DOHH2 (cell line): Measurements from ENCODE around the gene ADAMTS15.

ENCODE experiments used
- H3F3A ChIP-seq: fragments of 200-600 bp; sonication (generic), shearing (Covaris generic); 2 replicates; pipeline ENCODE4 v1.6.0; 2016; ENCODE audit warnings: antibody characterized with exemption, mild to moderate bottlenecking; ENCODE audit not compliant: control insufficient read depth, insufficient read depth
- H3K27ac ChIP-seq: fragments of 200-600 bp; sonication (generic); 2 replicates; pipeline ENCODE4 v1.5.1; 2014; ENCODE audit warnings: low read depth, mild to moderate bottlenecking, low read length, moderate library complexity
- H3K27me3 ChIP-seq: fragments of 200-600 bp; sonication (generic); 2 replicates; pipeline ENCODE4 v1.6.1; 2014; ENCODE audit warnings: mild to moderate bottlenecking, low read length, mixed read lengths; ENCODE audit not compliant: control insufficient read depth
- H3K36me3 ChIP-seq: fragments of 200-600 bp; sonication (generic); 2 replicates; pipeline ENCODE4 v1.6.1; 2014; ENCODE audit warnings: mild to moderate bottlenecking, low read length, moderate library complexity, mixed read lengths; ENCODE audit not compliant: control insufficient read depth
- H3K4me1 ChIP-seq: fragments of 200-600 bp; sonication (generic); 2 replicates; pipeline ENCODE4 v1.6.1; 2014; ENCODE audit warnings: mild to moderate bottlenecking, low read length, mixed read lengths; ENCODE audit not compliant: control insufficient read depth
- H3K4me2 ChIP-seq: fragments of 200-600 bp; sonication (generic); 2 replicates; pipeline ENCODE4 v1.6.0; 2014; ENCODE audit warnings: mild to moderate bottlenecking, low read length, moderate library complexity
- H3K4me3 ChIP-seq: fragments of 200-600 bp; sonication (generic); 2 replicates; pipeline ENCODE4 v1.5.1; 2014; ENCODE audit warnings: mild to moderate bottlenecking, low read length, mixed read lengths
- H3K79me2 ChIP-seq: fragments of 200-600 bp; sonication (generic); 2 replicates; pipeline ENCODE4 v1.6.1; 2014; ENCODE audit warnings: mild to moderate bottlenecking, low read length, mixed read lengths; ENCODE audit not compliant: control insufficient read depth
- H3K9me2 ChIP-seq: fragments of 200-600 bp; sonication (generic); replicated peaks from 2 replicates; pipeline ENCODE4 v1.6.1; 2014; ENCODE audit warnings: mild to moderate bottlenecking, low read length, mixed read lengths; ENCODE audit not compliant: control insufficient read depth
- H3K9me3 ChIP-seq: fragments of 200-600 bp; sonication (generic); 2 replicates; pipeline ENCODE4 v1.6.1; 2014; ENCODE audit warnings: antibody characterized with exemption, low read length, mixed read lengths; ENCODE audit not compliant: control insufficient read depth, insufficient read depth
- H4K20me1 ChIP-seq: fragments of 200-600 bp; sonication (generic); 2 replicates; pipeline ENCODE4 v1.6.0; 2014; ENCODE audit warnings: low read depth, mild to moderate bottlenecking, antibody characterized with exemption, low read length, moderate library complexity; ENCODE audit not compliant: control insufficient read depth, insufficient read depth
- EZH2phosphoT487 ChIP-seq: fragments of 200-600 bp; sonication (generic); IDR thresholded peaks from 2 replicates; pipeline ENCODE4 v1.6.1; 2017; ENCODE audit warnings: borderline replicate concordance, mild to moderate bottlenecking, antibody characterized with exemption, low read length, moderate library complexity, mixed read lengths
- TF ChIP-seq, protein P1 (sequence below): fragments of 200-600 bp; sonication (generic); IDR thresholded peaks from one replicate; pipeline ENCODE4 v1.5.1; 2014; ENCODE audit warnings: antibody characterized with exemption, mild to moderate bottlenecking, low read depth, low read length; ENCODE audit not compliant: poor library complexity, severe bottlenecking

The ADAMTS15 gene

DNA sequence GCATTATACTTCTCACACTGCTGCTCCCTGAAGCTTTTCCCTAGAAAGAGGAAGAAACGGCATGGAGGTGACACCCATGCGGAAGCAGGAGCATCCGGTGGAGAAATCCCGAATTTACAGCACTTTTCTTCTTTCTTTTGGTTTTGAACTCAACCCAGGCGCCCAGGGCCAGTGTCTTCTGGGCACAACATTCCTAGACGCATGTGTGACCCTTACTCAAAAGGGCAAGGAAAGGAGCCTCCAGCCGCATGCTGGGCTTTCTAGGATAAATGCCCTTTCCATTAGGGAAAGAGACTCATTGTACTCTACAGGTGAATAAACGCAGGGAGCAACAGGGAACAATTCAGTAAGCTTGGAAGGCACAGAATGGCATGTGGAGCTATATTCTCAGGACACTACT lies 39.5 kb upstream of the ADAMTS15 start:
- no peak overlapping the region for H3K4me3 ChIP-seq
- H3K4me2 ChIP-seq: no peak overlapping the region
- TF ChIP-seq, protein P1, sequence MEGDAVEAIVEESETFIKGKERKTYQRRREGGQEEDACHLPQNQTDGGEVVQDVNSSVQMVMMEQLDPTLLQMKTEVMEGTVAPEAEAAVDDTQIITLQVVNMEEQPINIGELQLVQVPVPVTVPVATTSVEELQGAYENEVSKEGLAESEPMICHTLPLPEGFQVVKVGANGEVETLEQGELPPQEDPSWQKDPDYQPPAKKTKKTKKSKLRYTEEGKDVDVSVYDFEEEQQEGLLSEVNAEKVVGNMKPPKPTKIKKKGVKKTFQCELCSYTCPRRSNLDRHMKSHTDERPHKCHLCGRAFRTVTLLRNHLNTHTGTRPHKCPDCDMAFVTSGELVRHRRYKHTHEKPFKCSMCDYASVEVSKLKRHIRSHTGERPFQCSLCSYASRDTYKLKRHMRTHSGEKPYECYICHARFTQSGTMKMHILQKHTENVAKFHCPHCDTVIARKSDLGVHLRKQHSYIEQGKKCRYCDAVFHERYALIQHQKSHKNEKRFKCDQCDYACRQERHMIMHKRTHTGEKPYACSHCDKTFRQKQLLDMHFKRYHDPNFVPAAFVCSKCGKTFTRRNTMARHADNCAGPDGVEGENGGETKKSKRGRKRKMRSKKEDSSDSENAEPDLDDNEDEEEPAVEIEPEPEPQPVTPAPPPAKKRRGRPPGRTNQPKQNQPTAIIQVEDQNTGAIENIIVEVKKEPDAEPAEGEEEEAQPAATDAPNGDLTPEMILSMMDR: no peak
- TF ChIP-seq EZH2phosphoT487: no peak
- H3K27me3 ChIP-seq: peaks cover 7% of the 10 kb centered on the region; the same call in 1 of the 2 replicates
- no peaks in the 10 kb centered on the region for H3F3A ChIP-seq
- no peaks in the 10 kb centered on the region for H3K79me2 ChIP-seq
- no peaks in the 10 kb centered on the region for H3K36me3 ChIP-seq
- H4K20me1 ChIP-seq: no peaks in the 10 kb centered on the region
- no peak overlapping the region for H3K27ac ChIP-seq
- H3K4me1 ChIP-seq: no peaks in the 10 kb centered on the region
- H3K9me2 ChIP-seq: no peaks in the 10 kb centered on the region
- no peaks in the 10 kb centered on the region for H3K9me3 ChIP-seq

DNA sequence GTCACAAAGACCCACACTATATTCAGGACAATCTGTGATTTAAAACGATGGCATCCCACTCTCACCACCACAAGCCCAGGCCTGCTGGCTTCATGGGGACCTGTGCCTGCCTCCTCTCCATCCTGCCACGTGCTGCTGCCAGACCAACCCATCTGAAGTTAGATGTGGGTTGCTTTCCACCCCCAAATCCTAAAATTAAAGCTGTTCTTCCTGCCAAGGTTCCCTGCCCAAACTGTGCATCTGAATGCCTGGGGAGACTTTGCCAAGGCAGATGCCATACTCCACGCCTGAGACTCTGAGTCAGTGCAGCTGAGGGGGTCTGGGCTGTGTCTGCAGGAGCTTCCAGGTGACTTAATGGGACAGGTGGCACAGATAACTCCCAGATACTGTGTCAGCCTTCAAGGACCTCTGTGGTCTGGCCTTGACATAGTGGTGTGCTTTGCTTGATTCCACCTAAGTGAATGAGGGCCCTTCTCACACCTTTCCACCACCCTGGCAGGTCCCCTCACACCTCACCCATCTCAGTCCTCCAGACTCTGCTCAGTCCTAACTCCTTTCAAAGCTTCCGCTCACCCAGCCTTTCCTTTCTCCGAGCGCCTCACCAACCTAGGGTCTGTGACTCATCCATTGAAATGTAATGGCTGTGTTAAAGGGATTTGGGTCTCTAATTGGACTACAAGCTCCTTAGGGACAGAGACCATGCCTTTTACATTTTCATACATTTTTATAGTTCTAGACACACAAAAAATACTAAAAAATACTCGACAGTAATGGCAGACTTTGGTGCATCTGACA lies 38.7 kb upstream of the ADAMTS15 start:
- Histone ChIP-seq H3K79me2 (no peaks in the 10 kb centered on the region), H3K27me3 (peaks cover 7% of the 10 kb centered on the region; the same call in 1 of the 2 replicates), H3K9me3 (no peaks in the 10 kb centered on the region), H3F3A (no peaks in the 10 kb centered on the region), H3K36me3 (no peaks in the 10 kb centered on the region), H3K27ac (no peak overlapping the region), H3K4me1 (no peaks in the 10 kb centered on the region), H3K4me3 (no peak overlapping the region), H4K20me1 (no peaks in the 10 kb centered on the region), H3K9me2 (no peaks in the 10 kb centered on the region), H3K4me2 (no peak overlapping the region)
- TF ChIP-seq EZH2phosphoT487: no peak
- TF ChIP-seq, protein P1: no peak

DNA sequence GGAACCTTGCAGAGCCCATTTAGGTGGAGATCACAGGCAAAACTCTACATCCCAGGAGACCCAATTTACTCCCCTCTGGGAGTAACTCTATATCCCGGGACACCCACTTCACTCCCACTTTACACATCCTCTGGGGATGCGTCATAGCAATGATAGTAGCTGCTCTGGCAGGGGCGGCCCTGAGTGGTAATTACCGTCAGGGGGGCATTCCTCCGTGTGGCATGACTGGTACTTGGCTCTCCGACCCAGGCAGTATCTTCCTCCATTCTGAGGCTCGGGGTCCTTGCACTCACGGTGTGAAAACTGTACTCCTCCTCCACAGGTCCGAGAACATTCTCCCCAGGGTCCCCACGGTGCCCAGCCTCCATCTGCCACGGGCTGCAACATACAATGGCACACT lies 37.2 kb upstream of the ADAMTS15 start:
- Histone ChIP-seq H3K4me3 (no peak overlapping the region), H3K4me1 (no peaks in the 10 kb centered on the region), H3K27ac (no peak overlapping the region), H3F3A (no peaks in the 10 kb centered on the region), H3K79me2 (no peaks in the 10 kb centered on the region), H3K27me3 (0 out of 2 replicates have a peak, but pooled peaks cover 7% of the 10 kb centered on the region), H3K4me2 (no peak overlapping the region), H3K9me2 (no peaks in the 10 kb centered on the region), H3K9me3 (no peaks in the 10 kb centered on the region), H3K36me3 (no peaks in the 10 kb centered on the region), H4K20me1 (no peaks in the 10 kb centered on the region)
- no peak for TF ChIP-seq EZH2phosphoT487
- TF ChIP-seq, protein P1: no peak
